ENCODE results near the gene ADGRA1. TPM values are rescaled to one million over a fixed set of nuclear protein-coding genes. Genes with fewer than 3 reads are reported as not detected.

The ADGRA1 gene
- total RNA-seq, 1 donor from 2014 or later: 9.1 TPM

DNA sequence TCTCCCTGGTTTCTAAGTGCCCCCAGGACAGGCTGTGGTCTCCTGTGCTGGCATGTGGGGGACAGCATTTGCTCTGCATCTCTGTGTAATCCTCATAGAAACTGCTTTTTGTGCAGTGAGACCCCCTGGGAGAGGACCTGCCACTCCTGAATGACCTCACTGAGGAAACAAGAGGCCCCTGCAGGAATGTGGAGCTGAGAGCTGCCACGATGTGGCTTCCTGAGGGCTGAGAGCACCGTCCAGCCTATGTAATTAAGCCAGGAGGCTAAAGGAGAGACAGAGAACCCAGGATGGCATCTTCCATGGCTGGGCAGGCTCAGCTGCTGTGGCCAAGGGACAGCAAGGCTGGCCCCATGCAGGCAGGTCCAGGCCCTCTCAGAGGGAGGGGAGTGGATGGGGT, 32.3 kb upstream of the ADGRA1 start:
- TF ChIP-seq, protein P1, sequence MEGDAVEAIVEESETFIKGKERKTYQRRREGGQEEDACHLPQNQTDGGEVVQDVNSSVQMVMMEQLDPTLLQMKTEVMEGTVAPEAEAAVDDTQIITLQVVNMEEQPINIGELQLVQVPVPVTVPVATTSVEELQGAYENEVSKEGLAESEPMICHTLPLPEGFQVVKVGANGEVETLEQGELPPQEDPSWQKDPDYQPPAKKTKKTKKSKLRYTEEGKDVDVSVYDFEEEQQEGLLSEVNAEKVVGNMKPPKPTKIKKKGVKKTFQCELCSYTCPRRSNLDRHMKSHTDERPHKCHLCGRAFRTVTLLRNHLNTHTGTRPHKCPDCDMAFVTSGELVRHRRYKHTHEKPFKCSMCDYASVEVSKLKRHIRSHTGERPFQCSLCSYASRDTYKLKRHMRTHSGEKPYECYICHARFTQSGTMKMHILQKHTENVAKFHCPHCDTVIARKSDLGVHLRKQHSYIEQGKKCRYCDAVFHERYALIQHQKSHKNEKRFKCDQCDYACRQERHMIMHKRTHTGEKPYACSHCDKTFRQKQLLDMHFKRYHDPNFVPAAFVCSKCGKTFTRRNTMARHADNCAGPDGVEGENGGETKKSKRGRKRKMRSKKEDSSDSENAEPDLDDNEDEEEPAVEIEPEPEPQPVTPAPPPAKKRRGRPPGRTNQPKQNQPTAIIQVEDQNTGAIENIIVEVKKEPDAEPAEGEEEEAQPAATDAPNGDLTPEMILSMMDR (IDR thresholded peaks at IDR 0.05; ENCODE audit: partially characterized antibody, unreplicated experiment): no peak
- Mint-ChIP-seq H3K4me1 (ENCODE audit: low read depth, unreplicated experiment) (peaks cover 9% of the 10 kb centered on the region), H3K9me3 (ENCODE audit: unreplicated experiment) (peaks cover 9% of the 10 kb centered on the region), H3K27me3 (ENCODE audit: unreplicated experiment) (peaks cover 15% of the 10 kb centered on the region), H3K27ac (ENCODE audit: unreplicated experiment) (peak overlapping the region; percentile 12), H3K36me3 (ENCODE audit: unreplicated experiment) (no peaks in the 10 kb centered on the region), H3K4me3 (ENCODE audit: unreplicated experiment) (no peak overlapping the region)
- DNase-seq: no peak

DNA sequence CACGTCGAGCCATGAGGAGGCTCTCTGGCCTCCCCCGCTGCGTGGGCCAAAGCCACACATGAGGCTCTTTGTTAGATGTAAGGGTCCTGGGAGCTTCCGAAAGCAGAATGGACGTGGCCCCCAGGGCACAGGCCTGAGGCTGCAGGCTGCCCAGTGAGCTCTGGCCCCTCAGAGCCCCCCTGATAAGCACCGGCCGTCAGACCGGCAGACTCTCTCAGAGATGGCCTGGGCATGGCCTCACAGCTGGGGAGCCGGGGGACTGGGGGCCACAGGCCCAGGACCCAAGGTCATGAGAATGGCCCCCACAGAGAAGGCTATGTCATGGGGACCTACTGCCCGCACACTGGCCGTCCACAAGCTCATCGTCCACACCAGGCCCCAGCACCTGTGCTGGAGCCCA, 31.7 kb upstream of the ADGRA1 start:
- no peak for DNase-seq
- TF ChIP-seq, protein P1 (IDR thresholded peaks at IDR 0.05; ENCODE audit: partially characterized antibody, unreplicated experiment): no peak
- Mint-ChIP-seq H3K9me3 (ENCODE audit: unreplicated experiment) (peaks cover 9% of the 10 kb centered on the region), H3K4me1 (ENCODE audit: low read depth, unreplicated experiment) (peaks cover 9% of the 10 kb centered on the region), H3K27me3 (ENCODE audit: unreplicated experiment) (peaks cover 14% of the 10 kb centered on the region), H3K4me3 (ENCODE audit: unreplicated experiment) (no peak overlapping the region), H3K27ac (ENCODE audit: unreplicated experiment) (no peak overlapping the region), H3K36me3 (ENCODE audit: unreplicated experiment) (no peaks in the 10 kb centered on the region)

DNA sequence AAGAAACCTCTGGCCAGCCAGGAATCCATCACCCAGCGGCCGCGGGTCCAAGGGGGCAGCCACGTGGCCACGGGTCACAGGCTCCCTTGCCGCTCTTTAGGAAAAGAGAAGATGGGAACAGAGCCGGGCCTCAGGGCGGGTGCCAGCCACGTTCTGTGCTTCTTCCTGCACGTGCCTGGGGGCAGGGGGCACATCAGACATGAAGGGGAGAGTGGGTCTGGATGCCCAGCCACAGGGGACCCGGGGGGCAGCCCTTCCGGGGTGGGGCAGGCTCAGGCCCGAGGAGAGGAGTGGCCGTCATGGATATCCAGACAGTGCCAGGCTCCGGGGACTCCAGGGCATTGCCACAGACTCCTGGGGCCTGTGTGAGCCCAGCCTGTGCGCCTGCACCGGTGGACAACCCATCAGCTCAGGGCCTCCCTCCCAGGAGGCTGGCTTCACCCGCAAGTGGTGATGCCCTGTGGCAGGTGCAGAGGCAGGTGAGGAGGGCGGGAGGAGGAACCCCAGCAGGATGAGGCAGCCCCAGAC, 31.0 kb upstream of the ADGRA1 start:
- DNase-seq: no peak
- peaks cover 2% of the 10 kb centered on the region for H3K9me3 Mint-ChIP-seq (ENCODE audit: unreplicated experiment)
- TF ChIP-seq, protein P1 (IDR thresholded peaks at IDR 0.05; ENCODE audit: partially characterized antibody, unreplicated experiment): no peak
- H3K4me1 Mint-ChIP-seq (ENCODE audit: low read depth, unreplicated experiment): peaks cover 4% of the 10 kb centered on the region
- H3K27ac Mint-ChIP-seq (ENCODE audit: unreplicated experiment): no peak overlapping the region
- peaks cover 12% of the 10 kb centered on the region for H3K27me3 Mint-ChIP-seq (ENCODE audit: unreplicated experiment)
- no peaks in the 10 kb centered on the region for H3K36me3 Mint-ChIP-seq (ENCODE audit: unreplicated experiment)
- H3K4me3 Mint-ChIP-seq (ENCODE audit: unreplicated experiment): no peak overlapping the region

DNA sequence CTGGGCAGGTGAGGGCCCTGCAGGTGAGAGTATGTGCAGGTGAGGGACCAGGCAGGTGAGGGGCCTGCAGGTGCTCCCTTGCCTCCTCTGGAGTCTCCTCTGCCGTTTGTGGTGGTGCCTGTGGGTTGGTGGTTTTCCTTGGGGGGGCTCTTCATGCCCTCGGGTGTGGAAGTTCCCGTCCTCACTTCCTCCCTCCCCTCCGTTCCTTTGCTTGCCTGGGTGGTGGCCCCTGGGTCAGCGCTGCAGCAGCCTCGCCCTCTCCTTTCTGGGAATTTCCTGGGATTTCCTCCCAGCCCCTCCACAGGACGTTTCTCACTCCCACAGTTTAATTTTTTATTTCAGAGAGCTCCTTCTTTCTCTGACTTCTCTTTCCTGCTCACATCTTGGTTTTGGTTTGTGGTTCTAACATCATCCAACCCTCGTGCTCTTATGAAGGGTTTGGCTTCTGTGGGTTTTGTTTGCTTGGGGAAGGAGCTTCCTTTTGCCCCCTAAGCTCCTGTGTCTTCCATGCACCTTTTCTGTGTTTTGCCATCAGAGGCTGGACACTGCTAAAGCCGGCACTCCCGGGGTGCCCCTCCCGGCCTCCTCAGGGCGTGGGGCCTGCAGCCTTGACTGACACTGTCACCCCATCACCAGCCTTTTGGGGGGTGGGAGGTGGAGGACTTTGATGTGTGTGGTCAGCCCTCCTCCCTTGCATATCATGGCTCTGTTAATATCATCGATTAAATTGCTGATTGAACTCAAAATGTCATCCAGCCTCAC, 29.2 kb upstream of the ADGRA1 start:
- Mint-ChIP-seq H3K36me3 (ENCODE audit: unreplicated experiment) (no peaks in the 10 kb centered on the region), H3K4me3 (ENCODE audit: unreplicated experiment) (no peak overlapping the region), H3K27me3 (ENCODE audit: unreplicated experiment) (peaks cover 11% of the 10 kb centered on the region), H3K9me3 (ENCODE audit: unreplicated experiment) (peaks cover 4% of the 10 kb centered on the region), H3K27ac (ENCODE audit: unreplicated experiment) (no peak overlapping the region), H3K4me1 (ENCODE audit: low read depth, unreplicated experiment) (peaks cover 2% of the 10 kb centered on the region)
- no peak for DNase-seq
- TF ChIP-seq, protein P1 (IDR thresholded peaks at IDR 0.05; ENCODE audit: partially characterized antibody, unreplicated experiment): no peak

DNA sequence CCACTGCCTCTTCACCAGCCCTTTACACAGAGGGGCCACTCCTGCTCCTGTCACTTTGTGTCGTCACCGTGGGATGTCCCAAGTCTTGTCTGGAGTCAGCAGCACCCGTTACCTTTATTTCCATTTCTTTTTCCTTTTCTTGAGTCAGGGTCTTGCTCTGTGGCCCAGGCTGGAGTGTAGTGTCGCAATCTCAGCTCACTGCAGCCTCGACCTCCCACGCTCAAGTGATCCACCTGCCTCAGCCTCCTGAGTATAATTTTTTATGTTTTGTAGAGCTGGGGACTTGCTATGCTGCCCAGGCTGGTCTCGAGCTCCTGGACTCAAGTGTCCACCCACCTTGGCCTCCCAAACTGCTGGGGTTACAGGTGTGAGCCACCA, 28.6 kb upstream of the ADGRA1 start:
- no peaks in the 10 kb centered on the region for H3K36me3 Mint-ChIP-seq (ENCODE audit: unreplicated experiment)
- H3K9me3 Mint-ChIP-seq (ENCODE audit: unreplicated experiment): peaks cover 4% of the 10 kb centered on the region
- DNase-seq: no peak
- H3K4me1 Mint-ChIP-seq (ENCODE audit: low read depth, unreplicated experiment): peaks cover 2% of the 10 kb centered on the region
- no peak overlapping the region for H3K27ac Mint-ChIP-seq (ENCODE audit: unreplicated experiment)
- H3K27me3 Mint-ChIP-seq (ENCODE audit: unreplicated experiment): peaks cover 11% of the 10 kb centered on the region
- TF ChIP-seq, protein P1 (IDR thresholded peaks at IDR 0.05; ENCODE audit: partially characterized antibody, unreplicated experiment): no peak
- H3K4me3 Mint-ChIP-seq (ENCODE audit: unreplicated experiment): no peak overlapping the region

Measured in glutamatergic neuron (in vitro differentiated cells).